IPS DF 6.9 (cell line): ENCODE measurements around the gene TEK.

Source experiments
- DNase-seq: peaks from one replicate; pipeline ENCODE4 v3.0.0-alpha.2; 2013; ENCODE audit warnings: low read depth, low spot score
- H3K27ac ChIP-seq: one replicate; pipeline ENCODE4 v1.5.1; 2013; ENCODE audit warnings: low read length, control low read depth
- H3K27me3 ChIP-seq: 2 replicates; pipeline ENCODE4 v1.6.1; 2013; ENCODE audit warnings: mild to moderate bottlenecking, low read length; ENCODE audit not compliant: control insufficient read depth, insufficient read depth
- H3K36me3 ChIP-seq: 2 replicates; pipeline ENCODE4 v1.6.1; 2013; ENCODE audit warnings: low read length; ENCODE audit not compliant: control insufficient read depth, insufficient read depth
- H3K4me1 ChIP-seq: 2 replicates; pipeline ENCODE4 v1.6.1; 2013; ENCODE audit warnings: low read length; ENCODE audit not compliant: control insufficient read depth, insufficient read depth
- H3K4me3 ChIP-seq: 2 replicates; pipeline ENCODE4 v1.5.1; 2013; ENCODE audit warnings: mild to moderate bottlenecking, low read length
- H3K9me3 ChIP-seq: 2 replicates; pipeline ENCODE4 v1.6.1; 2013; ENCODE audit warnings: low read length, inconsistent platforms; ENCODE audit not compliant: control insufficient read depth, insufficient read depth
- WGBS: extraction: QIAGEN DNeasy Blood & Tissue Kit; methylation state at CpG from one replicate; pipeline ENCODE4 v1.1.7; 2013; ENCODE audit warnings: mixed read lengths, missing lambda C conversion rate; ENCODE audit not compliant: insufficient read length, insufficient coverage; 5-methylcytosine and 5-hydroxymethylcytosine counted together

Gene TEK

GRCh38 chr9:27150746-27151406 lies 41.9 kb downstream of the TEK start:
- no CpG with 5 or more reads among the region's 5 CpGs for WGBS
- peaks cover 2% of the 10 kb centered on the region; the same call in 1 of the 2 replicates for H3K4me1 ChIP-seq
- no peak overlapping the region for H3K4me3 ChIP-seq
- no peaks in the 10 kb centered on the region for H3K27me3 ChIP-seq
- no peak for DNase-seq
- H3K9me3 ChIP-seq = no peaks in the 10 kb centered on the region
- H3K27ac ChIP-seq = no peak overlapping the region
- no peaks in the 10 kb centered on the region for H3K36me3 ChIP-seq

- no peaks in the 10 kb centered on the region for H3K27me3 ChIP-seq
- no peak overlapping the region for H3K27ac ChIP-seq
- H3K4me1 ChIP-seq = peaks cover 2% of the 10 kb centered on the region; the same call in 1 of the 2 replicates
- no peak overlapping the region for H3K4me3 ChIP-seq
- H3K9me3 ChIP-seq = no peaks in the 10 kb centered on the region
- H3K36me3 ChIP-seq = no peaks in the 10 kb centered on the region
- DNase-seq = no peak
- WGBS = no CpG with 5 or more reads among the region's 8 CpGs
Measured at GRCh38 chr9:27151693-27152404, 42.8 kb downstream of the TEK start.

DNA sequence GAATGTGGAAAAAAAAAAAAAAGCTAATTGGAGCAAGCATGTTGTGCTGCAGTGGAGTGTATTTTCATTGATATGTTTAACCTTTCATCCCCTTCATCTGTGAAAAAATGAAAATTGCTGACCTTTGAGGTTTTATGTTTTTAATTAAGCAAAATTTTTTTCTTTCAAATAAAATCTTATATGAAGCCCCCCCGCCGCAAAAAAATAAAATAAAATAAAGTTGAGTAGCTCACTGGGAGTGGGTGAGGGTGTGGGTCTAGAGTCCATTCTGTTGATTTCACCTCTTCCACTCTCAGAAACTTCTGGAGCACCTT lies 43.3 kb downstream of the TEK start:
- H3K9me3 ChIP-seq = no peaks in the 10 kb centered on the region
- no peaks in the 10 kb centered on the region for H3K27me3 ChIP-seq
- no peaks in the 10 kb centered on the region for H3K36me3 ChIP-seq
- WGBS = no CpG with 5 or more reads among the region's 2 CpGs
- no peak overlapping the region for H3K27ac ChIP-seq
- no peak for DNase-seq
- peaks cover 2% of the 10 kb centered on the region; the same call in 1 of the 2 replicates for H3K4me1 ChIP-seq
- H3K4me3 ChIP-seq = no peak overlapping the region

GRCh38 chr9:27154908-27155307 lies 45.9 kb downstream of the TEK start:
- no peaks in the 10 kb centered on the region for H3K9me3 ChIP-seq
- WGBS = no CpG with 5 or more reads among the region's 5 CpGs
- no peaks in the 10 kb centered on the region for H3K36me3 ChIP-seq
- H3K27ac ChIP-seq = no peak overlapping the region
- H3K4me3 ChIP-seq = no peak overlapping the region
- no peaks in the 10 kb centered on the region for H3K4me1 ChIP-seq
- no peak for DNase-seq
- H3K27me3 ChIP-seq = no peaks in the 10 kb centered on the region

- no peaks in the 10 kb centered on the region for H3K9me3 ChIP-seq
- H3K4me3 ChIP-seq = no peak overlapping the region
- no peaks in the 10 kb centered on the region for H3K36me3 ChIP-seq
- no peaks in the 10 kb centered on the region for H3K27me3 ChIP-seq
- DNase-seq = no peak
- no peak overlapping the region for H3K27ac ChIP-seq
- H3K4me1 ChIP-seq = no peaks in the 10 kb centered on the region
Measured at GRCh38 chr9:27157097-27157496, 48.1 kb downstream of the TEK start.

DNA sequence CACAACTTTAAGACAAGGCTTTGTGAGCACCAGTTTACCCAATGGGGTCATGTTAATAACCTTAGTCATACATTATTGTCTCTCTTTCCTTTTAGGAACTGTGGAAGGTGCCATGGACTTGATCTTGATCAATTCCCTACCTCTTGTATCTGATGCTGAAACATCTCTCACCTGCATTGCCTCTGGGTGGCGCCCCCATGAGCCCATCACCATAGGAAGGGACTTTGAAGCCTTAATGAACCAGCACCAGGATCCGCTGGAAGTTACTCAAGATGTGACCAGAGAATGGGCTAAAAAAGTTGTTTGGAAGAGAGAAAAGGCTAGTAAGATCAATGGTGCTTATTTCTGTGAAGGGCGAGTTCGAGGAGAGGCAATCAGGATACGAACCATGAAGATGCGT lies 48.7 kb downstream of the TEK start:
- Histone ChIP-seq H3K36me3 (no peaks in the 10 kb centered on the region), H3K9me3 (no peaks in the 10 kb centered on the region), H3K27ac (no peak overlapping the region), H3K4me1 (no peaks in the 10 kb centered on the region), H3K27me3 (no peaks in the 10 kb centered on the region), H3K4me3 (no peak overlapping the region)
- no peak for DNase-seq
- WGBS = no CpG with 5 or more reads among the region's 6 CpGs

DNA sequence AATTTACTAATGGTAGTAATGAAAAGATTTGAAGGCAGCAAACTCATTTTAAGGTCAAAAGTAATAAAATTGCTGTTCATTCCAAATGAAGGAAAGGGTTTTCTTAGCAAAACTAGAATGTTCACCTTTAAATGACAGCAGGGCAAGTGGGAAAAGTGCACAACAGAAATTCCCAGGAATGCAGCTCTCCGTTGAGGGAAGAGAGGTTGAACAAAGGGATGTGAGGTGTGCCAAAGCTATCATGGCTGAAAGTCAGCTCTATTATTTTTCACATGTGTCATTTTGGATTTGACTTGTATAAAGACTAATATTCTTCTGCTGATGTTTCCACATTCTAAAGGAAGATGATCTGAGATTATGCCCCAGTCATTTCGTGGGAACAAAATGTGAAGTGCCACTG lies 51.6 kb downstream of the TEK start:
- no peaks in the 10 kb centered on the region for H3K27me3 ChIP-seq
- no peaks in the 10 kb centered on the region for H3K9me3 ChIP-seq
- no peak overlapping the region for H3K4me3 ChIP-seq
- no peak for DNase-seq
- H3K4me1 ChIP-seq = no peaks in the 10 kb centered on the region
- no peak overlapping the region for H3K27ac ChIP-seq
- WGBS = no CpG with 5 or more reads among the region's 2 CpGs
- H3K36me3 ChIP-seq = no peaks in the 10 kb centered on the region

- no peaks in the 10 kb centered on the region for H3K4me1 ChIP-seq
- no CpG with 5 or more reads among the region's 2 CpGs for WGBS
- DNase-seq = no peak
Measured at GRCh38 chr9:27162045-27162444, 53.0 kb downstream of the TEK start.

DNA sequence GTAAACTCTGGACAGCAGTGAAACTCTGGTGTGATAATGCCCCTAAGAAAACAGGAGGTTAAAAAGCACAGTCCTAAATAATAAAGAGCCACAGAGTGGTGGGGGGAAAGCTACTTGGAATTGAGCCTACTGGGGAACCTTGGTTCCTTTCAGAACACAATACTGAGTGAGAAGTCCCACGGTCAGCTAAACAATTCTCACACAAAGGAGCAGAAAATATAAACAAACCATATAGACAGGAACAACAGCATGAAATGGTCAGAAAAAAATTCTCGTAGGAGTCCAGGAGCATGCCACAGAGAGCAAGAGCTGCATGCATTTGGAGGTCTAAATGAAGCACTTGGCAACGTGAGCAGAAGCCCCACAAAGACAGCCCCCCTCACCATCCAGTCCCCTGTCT lies 56.0 kb downstream of the TEK start:
- no peak overlapping the region for H3K4me3 ChIP-seq
- H3K9me3 ChIP-seq = no peaks in the 10 kb centered on the region
- H3K4me1 ChIP-seq = no peaks in the 10 kb centered on the region
- no CpG with 5 or more reads among the region's 3 CpGs for WGBS
- no peaks in the 10 kb centered on the region for H3K36me3 ChIP-seq
- H3K27me3 ChIP-seq = no peaks in the 10 kb centered on the region
- no peak overlapping the region for H3K27ac ChIP-seq
- no peak for DNase-seq

More at GRCh38 chr9:27162045-27162444, 53.0 kb downstream of the TEK start:
- H3K36me3 ChIP-seq = no peaks in the 10 kb centered on the region
- H3K27me3 ChIP-seq = no peaks in the 10 kb centered on the region
- H3K27ac ChIP-seq = no peak overlapping the region
- no peaks in the 10 kb centered on the region for H3K9me3 ChIP-seq
- no peak overlapping the region for H3K4me3 ChIP-seq

DNA sequence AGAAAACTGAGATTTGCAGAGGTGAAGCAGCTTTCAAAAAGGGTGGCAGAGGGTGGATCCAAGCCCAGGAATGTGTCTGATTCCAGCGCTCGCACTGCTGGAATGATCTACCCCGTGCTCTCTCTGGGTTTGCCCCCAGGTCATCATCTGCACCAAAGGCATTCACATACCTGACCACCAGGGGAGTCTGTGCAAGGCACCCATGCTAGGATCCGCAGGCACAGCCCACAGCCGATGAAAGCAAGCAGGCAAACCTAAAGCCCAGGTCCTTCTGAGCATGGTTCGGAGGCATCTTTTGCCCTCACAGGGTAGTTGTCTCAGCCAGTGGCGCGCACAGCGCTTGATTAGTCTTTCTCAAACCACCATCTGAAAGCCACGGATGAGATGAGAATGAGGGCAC lies 56.6 kb downstream of the TEK start:
- no CpG with 5 or more reads among the region's 10 CpGs for WGBS

DNA sequence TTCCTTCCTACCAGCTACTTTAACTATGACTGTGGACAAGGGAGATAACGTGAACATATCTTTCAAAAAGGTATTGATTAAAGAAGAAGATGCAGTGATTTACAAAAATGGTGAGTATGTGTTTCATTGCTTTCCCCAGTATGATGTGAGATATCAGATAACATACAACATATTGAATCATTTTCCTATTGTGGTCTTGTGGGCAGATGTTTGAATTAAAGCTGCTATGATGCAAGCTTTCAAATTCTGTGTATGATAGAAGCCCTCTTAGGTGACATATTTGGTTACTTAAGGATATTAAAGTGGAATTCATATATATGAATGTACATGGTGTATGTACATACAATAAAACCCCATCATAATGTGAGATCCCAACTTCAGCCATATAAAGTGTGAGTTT lies 59.5 kb downstream of the TEK start:
- no peak for DNase-seq
- Histone ChIP-seq H3K9me3 (no peaks in the 10 kb centered on the region), H3K27ac (no peak overlapping the region), H3K4me3 (no peak overlapping the region), H3K36me3 (peaks cover 2% of the 10 kb centered on the region; the same call in 1 of the 2 replicates), H3K4me1 (no peaks in the 10 kb centered on the region; the same call in 1 of the 2 replicates), H3K27me3 (no peaks in the 10 kb centered on the region)
- WGBS = no CpG with 5 or more reads among the region's 1 CpG

More for the DNA sequence above, 56.6 kb downstream of the TEK start:
- Histone ChIP-seq H3K4me3 (no peak overlapping the region), H3K4me1 (no peaks in the 10 kb centered on the region), H3K27me3 (no peaks in the 10 kb centered on the region), H3K36me3 (no peaks in the 10 kb centered on the region), H3K9me3 (no peaks in the 10 kb centered on the region), H3K27ac (no peak overlapping the region)
- DNase-seq = no peak
